GM19397 (cell line): ENCODE data around the gene TESPA1.
"Not testable (repeated sequence)": the region's sequence is repeated elsewhere in the genome, so short reads cannot be mapped to it uniquely, and the experiment has no call there.

Experiments
- ATAC-seq: cut with Tn5 transposase; IDR thresholded peaks from one replicate; pipeline ENCODE4 v1.9.1; 2021; ENCODE audit warnings: mild to moderate bottlenecking, moderate library complexity; ENCODE audit not compliant: unreplicated experiment

Gene TESPA1

DNA sequence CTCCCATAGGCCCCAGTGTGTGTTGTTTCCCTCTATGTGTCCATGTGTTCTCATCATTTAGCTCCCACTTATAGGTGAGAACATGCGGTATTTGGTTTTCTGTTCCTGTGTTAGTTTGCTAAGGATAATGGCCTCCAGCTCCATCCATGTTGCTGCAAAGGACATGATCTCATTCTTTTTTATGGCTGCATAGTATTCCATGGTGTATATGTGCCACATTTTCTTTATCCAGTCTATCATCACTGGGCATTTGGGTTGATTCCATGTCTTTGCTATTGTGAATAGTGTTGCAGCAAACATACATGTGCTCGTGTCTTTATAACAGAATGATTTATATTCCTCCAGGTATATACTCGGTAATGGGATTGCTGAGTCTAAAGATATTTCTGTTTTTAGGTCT, 2.2 kb upstream of the TESPA1 start:
- not testable (repeated sequence) for ATAC-seq

DNA sequence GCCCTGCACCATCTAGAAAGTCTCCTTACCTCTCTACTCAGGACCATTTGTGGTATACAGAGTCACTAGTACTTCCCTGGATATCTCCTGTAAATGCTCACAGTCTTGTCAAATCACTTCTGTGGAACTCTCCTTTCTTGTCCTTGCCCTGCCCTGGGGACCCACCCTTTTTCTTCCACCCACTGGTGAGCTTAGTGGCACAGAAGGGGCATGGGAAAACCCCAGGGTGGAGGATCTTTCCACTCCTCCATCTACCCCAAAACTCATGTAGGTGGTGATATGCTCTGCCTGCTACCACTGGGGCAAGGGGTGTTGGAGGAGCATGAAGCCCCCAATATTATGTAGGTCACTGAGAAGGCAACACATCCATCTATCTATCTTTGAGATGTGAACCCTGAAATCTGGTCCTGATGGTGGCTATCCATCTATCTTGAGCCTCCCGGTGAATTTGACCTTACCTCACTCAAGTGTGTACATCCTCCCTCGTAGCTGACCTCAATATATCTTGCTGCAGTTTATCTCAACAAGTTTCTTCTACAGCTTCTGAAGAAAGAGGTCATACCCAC, 943 bp downstream of the TESPA1 start:
- ATAC-seq: no peak

DNA sequence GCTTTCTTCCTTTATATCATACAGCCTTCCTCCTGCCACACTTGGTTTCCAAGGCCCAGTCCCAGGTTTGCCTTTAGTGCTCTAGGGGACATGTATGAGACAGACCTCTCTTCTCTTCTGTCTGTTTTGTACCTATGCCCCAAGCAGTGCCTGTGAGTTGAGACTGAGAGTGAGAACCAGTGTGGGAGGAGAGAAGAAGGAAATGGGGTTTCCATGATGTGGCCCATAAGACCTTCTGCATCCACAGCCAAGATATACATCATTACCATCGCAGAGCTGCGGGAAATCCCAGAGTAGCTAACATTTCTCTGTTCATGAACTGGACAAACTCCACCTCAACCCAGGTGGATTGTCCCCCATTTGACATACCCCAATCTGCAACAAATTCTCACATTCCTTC, 2.8 kb downstream of the TESPA1 start:
- ATAC-seq: no peak

DNA sequence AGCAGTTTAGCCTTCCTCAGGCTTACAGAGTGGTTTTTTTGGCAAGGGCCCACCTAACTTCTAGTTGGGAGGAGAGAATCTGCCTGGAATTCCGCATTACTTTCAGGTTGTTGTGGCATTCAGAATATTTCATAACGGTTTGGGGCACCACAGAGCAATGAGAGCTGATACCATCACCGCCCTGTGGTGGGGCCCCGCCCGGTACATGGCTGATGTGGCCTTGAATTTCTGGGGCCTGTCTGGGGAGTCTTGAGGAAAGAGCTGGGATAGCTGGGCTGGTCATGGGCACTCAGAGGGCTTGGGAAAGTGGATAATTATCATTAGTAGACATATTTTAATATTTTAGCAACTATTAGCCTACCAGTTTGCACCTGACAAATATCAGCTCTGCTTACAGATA, 4.2 kb downstream of the TESPA1 start:
- no peak for ATAC-seq

GRCh38 chr12:54977857-54978256, 6.7 kb downstream of the TESPA1 start:
- ATAC-seq: no peak

DNA sequence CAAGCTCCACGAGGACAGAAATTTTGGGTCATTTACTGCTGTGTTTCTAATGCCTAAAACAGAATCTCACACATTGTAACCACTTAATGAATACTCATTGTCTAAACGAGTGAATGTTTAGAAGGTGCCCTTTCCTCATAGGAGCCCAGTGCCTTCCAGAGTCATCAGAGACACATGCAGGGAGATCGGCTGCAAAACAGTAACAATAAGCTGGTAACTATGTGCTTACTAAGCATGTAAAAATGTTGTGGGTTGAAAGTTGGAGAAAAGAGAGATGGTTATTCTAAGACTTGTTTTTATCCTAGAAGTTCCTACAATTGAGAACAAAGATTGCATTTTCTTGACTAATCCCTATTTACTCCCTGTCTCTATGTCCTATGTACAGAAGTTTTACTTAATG, 7.4 kb downstream of the TESPA1 start:
- ATAC-seq: no peak

GRCh38 chr12:54975875-54976274, 8.7 kb downstream of the TESPA1 start:
- no peak for ATAC-seq

GRCh38 chr12:54975272-54975671, 9.3 kb downstream of the TESPA1 start:
- ATAC-seq: no peak

DNA sequence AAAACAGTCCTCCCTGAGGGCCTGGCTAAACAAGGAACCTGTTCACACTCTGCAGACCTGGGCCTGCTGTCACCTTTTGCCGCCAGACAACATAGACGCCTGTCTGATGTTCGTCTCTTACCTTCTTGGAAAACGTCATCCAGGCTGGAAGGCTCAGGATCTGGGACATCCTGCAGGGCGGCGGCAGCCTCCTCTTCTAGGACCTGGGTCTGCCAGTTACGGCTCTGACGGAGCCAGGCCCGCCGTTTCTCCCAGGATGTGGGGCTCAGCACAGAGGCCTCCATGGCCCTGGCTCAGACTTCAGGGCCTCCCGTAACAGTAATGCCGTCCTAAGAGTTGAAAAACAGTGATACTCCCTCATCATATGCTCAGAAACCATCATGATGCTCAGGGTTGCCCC, 10.3 kb downstream of the TESPA1 start:
- ATAC-seq: no peak

DNA sequence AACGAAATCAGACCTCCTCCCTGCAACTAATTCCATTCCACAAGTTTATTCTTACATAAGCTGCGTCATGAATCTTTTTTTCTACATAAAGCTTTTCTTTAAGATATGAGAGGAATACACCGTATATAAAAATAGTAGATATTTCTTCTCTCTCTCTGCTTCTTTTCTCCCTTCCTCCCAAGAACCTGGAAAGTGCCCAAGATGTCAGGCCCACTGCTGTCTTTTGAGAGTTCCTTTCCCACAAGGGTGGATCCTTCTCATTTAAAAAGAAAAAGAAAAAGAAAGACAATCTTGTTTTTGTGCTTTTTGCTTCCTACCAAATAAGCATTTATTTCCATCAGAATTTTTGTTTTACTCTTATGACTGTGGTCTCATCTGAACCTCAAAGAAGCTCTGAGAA, 11.0 kb downstream of the TESPA1 start:
- ATAC-seq: no peak

DNA sequence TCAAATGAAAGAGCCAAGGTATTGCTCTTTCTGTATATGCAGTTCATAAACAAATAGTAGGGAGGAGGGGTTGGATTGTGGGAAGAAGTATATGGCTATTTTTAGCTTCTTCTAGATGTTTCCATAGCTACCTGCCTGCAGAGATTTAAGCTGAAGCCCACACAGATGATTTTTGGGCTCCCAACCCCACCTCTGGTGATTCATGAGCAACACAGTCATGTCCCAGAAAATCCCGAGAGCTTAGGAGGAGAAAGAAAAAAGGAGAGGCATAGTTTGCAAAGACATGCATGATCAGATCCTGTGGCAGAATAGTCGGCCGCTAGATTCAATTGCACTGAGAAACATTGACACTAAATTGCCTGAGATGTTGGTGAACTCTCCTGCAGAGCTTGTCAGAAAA, 13.8 kb downstream of the TESPA1 start:
- ATAC-seq: no peak

DNA sequence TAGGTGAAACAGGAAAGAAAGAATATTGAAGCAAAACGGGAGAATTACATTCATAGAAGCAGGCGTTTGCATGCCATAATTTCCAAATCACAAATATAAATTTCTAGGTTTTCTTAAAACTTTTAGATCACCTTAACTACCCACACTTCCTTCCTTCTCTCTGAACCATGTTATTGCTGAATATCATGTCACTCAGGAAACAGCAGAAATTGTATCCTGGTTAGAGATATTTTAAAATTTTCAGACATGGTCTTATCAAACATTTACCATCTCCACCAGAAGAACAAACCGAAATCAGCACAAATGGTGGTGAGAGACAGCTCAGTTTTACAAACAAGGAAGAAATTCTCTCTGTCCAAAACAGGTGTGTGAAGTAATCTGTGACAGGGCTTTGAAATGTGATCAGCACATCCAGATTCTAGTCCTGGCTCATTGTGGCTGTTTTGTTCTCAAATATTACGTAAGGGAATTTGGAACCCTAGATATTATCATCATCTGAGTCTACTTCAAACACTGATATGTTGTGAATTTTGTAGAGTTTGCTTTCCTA, 16.3 kb downstream of the TESPA1 start:
- no peak for ATAC-seq

GRCh38 chr12:54967461-54967860, 17.1 kb downstream of the TESPA1 start:
- ATAC-seq: no peak

GRCh38 chr12:54961190-54961589, 23.4 kb downstream of the TESPA1 start:
- ATAC-seq: no peak

GRCh38 chr12:54959291-54960018, 25.1 kb downstream of the TESPA1 start:
- ATAC-seq: peak; percentile 66

- ATAC-seq: no peak
These were observed 26.4 kb downstream of the TESPA1 start for GRCh38 chr12:54958048-54958658.

DNA sequence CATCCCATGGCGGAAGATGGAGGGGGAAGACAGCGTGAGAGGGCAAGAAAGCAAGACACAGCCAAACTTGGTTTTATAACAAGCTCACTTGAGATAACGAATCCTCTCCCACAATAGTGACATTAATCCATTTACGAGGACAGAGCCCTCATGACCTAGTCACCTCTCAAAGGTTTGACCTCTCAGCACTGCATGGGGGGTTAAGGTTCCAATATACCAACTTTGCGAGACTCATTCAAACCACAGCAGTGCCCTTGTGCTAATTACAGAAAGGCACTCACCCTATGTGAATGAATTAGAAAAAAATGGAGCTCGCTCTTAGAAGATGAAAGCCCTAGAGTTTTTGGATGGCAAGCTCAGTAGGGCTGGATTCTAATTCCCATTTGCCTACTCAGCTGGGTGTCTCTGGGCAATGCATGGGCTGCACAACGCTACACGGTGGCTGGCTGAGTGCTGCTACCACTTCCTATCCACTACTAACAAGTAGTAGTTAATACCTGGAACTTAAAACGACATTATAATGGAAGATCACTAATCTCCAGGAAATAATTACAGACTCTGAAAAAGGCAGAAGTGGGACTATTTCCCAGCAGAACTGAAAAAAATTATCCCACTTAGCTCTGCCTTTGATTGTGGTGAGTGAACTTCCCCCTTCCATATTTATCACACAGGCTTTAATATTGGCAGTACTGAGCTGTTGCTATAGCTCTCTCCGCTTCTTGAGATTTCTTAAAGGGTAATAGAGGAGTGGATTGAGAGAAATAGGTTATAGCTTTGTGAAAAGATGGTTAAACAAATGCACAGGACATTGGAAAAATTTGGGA, 27.5 kb downstream of the TESPA1 start:
- ATAC-seq: no peak

- ATAC-seq: no peak
These were observed 28.2 kb downstream of the TESPA1 start for GRCh38 chr12:54956322-54956721.

DNA sequence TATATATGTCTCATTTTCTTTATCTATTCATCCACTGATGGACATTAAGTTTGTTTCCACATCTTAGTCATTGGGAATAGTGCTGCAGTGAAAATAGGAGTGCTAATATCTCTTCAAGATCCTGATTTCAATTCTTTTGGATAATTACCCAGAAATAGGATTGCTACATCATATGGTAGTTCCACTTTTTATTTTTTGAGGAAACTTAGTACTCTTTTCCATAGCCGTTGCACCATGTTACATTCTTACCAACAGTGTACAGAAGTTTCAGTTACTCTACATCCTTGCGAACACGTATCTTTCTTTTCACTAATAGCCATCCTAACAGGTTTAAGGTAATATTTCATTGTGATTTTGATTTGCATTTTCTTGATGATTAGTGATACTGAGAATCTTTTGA, 29.8 kb downstream of the TESPA1 start:
- ATAC-seq: no peak

- no peak for ATAC-seq
These were observed 30.3 kb downstream of the TESPA1 start for GRCh38 chr12:54954228-54954627.

DNA sequence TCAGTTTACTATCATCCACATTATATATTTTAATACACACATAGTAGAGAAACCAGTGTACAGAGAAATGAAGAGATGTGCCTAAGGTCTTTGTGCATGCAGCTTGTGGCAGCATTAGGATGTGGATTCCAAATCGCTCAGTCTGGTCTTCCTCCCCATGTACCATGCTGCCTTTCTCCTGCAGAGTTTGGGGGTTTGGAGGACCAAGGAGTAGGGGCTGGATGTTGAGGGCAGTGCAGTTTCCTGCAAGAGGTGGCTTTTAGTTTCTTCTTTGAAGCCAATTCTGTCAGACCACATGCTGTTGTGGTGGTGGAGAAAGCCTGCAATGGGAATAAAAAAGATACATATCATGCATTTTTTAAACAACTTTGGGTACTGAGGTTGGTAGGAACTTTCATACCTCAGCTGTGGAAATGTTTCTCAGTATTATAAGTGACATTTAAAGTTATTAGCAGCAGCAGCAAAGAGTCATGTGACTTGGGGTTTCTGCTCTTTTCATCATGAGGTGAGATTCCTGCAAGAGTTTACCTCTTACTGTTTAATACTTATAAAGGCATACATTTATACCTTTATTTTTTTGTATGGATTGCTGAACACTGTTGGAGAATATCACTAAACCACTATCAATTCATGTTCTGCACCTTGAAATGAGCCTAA, 34.4 kb downstream of the TESPA1 start:
- no peak for ATAC-seq
